Occipital lobe (tissue), 2 donors: ENCODE data around the gene DDX41. TPM values are rescaled to one million over a fixed set of nuclear protein-coding genes. Genes with fewer than 3 reads are reported as not detected.

Experiments used
- DNase-seq: peaks from one replicate; lab custom pipeline; 2025; lab: John Stamatoyannopoulos, UW
- total RNA-seq: library from RNA; depleted of rRNA; stranded (reverse); fragments of >200 nt; gene quantifications from one replicate; pipeline ENCODE4 v1.2.3, GENCODE V29; 2014

The DDX41 gene
- total RNA-seq, 1 donor from 2014 or later = 63.5 TPM

GRCh38 chr5:177513500-177513899, 3.3 kb downstream of the DDX41 start:
- DNase-seq = no peak

DNA sequence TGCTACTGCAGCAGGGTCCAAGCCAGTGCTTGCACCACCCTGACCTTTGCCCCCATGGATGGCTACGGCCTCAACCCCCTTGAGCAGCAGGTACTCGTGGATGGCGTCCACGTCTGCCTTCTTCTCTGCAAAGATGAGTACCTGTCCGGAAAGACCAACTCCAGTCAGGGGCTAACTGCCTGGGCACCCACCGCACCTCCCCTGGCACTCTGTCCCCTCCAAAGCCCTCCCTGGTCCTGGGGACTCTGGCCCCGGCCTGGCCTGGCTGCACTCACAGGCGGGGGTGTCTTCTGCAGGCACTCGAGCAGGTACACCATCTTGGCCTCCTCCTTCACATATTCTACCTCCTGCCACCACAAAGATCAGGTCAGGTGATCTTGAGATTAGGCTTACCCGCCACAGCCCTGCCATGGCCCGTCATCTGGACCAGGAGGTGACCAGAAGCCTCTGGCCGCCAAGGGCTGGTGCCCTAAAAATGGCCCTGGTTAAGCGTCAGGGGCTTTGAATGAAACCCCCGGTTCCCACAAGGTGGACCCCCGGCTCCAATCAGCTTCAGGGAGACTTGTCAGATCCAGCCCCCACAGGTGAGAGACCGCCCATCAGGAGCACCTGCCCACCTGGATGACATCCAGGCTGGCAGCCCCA, 3.9 kb downstream of the DDX41 start:
- no peak for DNase-seq

DNA sequence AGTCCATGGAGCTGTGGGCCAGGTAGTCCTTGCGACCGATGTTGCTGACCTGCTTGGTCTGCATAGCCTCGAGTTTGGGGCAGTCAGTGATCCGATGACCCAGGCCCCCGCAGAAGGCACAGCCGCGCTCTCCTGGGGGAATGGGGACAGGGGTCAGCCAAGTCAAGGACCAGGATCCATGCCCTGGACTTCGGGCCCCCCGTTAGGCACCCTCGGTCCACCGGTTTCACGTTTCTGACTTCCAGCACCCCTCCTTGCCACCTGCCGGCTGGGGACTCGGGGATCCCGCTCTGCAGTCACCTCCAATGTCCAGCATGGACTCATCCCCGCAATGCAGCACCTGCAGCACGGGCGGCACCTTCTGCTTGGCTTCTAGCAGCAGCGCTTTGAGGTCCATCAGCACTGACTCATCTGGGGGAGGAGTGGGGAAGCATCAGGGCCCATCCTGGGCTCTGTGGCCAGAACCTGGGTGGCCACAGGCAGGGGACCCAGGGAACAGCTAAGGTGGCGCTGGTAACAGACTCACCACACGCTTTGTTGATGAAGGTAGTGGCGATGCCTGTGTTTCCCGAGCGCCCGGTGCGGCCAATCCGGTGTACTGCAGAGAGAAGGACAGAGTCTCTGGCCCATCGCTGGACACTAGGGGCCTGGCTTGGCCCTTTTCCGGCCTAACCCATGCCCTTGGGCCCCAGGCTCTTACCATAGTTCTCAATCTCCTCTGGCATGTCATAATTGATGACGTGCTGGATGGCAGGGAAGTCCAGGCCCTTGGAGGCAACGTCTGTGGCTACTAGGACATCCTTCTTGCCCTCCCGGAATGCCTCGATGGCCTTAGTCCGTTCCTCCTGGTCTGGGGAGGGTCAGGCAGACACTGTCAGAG, 4.7 kb downstream of the DDX41 start:
- no peak for DNase-seq

GRCh38 chr5:177511181-177511580, 5.6 kb downstream of the DDX41 start:
- no peak for DNase-seq

GRCh38 chr5:177510567-177511053, 6.2 kb downstream of the DDX41 start:
- DNase-seq = no peak

DNA sequence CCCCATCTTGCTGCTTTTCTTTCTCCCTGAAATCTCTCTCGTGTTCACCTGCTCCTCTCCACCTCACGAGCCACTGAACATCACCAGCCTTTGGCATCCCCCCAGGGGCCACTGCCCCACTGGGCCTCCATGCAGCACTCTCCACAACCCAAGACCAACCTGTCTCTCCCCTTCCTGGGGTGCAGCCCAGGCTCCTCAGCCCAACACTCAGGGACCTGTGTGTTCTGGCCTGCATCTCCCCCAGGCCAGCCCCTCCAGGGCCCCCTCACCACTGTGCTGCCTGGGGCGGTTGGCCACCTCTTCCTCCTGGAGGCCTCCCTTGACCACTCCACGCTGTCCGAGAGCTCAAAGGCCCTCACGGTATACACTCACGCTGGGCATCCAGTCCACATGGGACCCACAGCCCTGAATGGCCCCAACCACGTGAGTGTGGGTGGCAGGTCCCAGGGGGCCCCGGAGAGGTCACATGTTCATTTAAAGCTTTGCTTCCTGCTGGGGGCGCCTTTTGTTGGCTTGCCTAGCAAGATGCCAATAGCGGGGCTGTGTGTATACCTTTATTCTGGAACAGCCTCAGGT, 6.7 kb downstream of the DDX41 start:
- DNase-seq = no peak

DNA sequence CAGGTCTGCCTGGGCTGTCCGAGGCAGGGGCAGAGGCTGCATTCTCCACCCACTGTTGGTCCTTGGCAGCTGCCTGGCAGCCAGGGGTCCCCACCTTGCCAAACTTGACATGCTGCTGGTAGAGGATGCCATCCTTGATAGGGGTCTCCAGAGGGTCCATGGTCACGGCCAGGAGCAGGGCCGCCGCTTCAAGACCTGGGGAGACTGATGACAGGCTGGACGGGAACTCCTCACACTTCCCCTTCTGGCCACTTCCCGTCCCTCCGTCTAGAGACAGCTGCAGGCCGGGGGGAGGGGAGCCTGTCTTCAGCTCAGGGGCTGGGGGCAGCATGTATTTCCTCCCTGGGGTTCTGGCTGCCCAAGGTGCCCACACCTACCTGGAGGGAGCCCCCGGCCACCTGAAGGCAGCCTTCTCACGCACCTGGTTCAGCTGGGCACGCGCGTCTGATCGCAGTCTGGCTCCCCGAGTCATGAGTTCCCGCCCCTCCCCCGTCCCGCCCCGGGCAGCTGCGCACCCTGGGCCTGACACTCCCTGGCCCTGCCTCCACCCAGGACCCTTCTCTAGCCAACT, 7.3 kb downstream of the DDX41 start, which contains the start of gene DOK3:
DOK3 (minus strand) TSS at position 446 of the 571 bp plus-strand sequence; CDS start at position 160, 286 bp downstream.
- no peak for DNase-seq

DNA sequence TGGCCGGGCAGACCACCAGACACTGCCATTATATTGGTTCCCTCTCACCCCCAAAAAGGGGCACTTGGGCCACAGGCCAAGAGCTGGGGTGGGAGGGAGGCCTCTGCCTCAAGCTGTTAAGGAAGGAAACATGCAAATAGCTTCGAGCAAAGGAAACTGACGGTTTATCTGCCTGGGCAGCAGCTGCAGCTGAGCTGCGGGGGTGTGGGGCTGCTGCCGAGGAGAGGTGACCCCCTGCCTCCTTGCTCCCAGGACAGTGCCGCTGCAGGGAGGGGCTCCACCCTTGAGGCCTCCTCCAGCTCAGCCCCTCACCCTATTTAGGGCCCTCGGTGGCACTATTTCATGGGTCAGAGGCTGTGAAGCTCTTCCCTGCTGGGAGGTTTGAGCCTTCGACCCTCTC, 7.9 kb downstream of the DDX41 start:
- DNase-seq = no peak

GRCh38 chr5:177508221-177508611, 8.5 kb downstream of the DDX41 start:
- DNase-seq = no peak

- no peak for DNase-seq
Measured at GRCh38 chr5:177507596-177508220, 9.1 kb downstream of the DDX41 start.

- DNase-seq = no peak
Measured at GRCh38 chr5:177507165-177507564, 9.6 kb downstream of the DDX41 start.

DNA sequence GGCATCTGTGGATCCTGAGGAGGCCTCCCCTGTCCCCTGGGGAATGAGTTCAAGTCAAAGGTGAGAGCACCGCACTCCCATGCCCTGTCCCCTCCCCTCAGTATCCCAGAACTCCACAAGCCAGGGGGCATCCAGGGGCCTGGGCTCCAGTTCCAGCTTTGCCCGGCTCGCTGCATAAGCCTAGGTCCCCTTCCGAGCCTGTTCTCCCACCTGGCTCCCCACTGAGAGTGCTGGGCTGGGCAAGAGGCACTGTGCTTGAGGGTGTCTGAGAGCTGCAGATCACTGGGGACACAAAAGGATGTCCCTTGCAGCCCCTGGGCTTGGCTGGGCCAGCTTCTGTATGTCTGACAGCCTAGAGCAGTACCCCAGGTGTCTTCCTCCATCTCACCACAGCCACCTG, 11.7 kb downstream of the DDX41 start:
- no peak for DNase-seq

GRCh38 chr5:177504086-177505056, 12.4 kb downstream of the DDX41 start:
- DNase-seq = no peak

DNA sequence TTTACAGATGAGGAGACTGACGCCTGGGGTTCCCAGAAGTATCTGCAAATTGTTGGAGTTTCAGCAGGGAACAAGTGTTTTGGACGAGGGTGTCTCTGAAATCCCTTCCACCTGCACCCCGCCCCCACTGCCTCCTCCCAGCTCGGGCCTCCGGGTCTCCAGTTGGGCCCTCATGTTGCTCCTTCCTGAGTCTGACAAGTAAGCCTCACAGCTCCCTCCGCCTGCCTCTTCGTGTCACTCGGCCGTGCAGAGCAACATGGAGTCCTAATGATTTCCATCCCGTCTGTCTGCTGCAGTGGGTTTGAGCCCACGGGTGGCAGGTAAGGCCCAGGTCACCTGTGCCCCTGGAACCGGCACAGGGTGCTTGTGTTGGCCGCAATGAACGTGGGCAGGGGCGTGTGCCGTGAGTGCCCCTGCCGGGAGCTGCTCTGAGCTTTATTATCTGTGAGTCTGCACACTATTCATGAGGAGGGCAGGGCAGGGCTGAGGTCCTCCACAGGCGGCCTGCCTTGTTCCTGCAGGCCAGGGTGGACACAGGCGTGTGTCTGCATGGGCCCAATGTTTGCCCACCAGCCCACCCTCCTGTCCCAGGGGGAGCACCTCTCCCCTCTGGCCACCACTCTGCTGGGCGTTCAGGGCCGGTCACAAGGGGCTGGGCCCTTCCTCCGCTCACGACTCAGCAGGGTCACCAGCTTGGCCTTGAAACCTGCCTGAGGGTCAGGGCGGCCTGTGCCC, 13.2 kb downstream of the DDX41 start:
- DNase-seq = no peak

DNA sequence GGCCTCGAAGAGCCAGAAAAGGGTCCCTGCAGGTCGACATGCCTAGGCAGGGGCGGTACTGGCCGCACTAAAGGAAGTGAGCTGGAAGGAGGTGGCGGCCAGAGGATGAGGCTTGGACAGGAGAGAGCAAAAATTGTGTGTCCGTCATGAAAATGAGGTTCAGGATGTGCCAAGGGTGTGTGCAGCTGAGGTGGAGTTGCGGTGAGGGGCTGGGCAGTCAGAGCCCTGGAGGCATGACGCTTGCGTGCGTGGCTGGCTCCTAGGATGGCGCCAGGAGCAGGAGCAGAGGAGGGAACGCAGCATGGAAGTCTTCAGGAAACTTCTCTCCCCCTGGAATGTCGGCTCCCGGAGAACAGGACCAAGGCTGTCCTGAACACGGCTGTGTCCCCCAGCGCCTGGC, 13.9 kb downstream of the DDX41 start:
- DNase-seq = no peak

- DNase-seq = no peak
Measured at GRCh38 chr5:177501874-177502678, 14.7 kb downstream of the DDX41 start.

GRCh38 chr5:177500685-177501522, 15.9 kb downstream of the DDX41 start:
- peak; percentile 83 for DNase-seq

DNA sequence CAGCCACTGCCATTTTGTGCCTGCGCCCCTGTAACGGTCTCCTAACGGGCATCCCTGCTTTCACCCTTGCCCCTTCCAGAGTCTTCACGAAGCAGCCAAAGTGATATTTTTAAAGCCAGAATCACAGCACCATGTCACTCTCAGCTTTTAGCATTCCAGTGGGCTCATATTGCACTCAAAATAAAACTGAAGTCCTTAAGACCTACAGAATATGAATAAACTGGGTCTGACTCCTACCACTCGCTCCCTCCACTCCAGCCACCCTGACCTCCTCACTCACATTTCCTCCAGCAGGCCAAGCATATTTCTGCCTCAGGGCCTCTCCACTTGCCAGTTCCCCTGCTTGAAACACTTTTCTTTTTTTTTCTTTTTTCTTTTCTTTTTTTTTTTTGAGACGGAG, 16.9 kb downstream of the DDX41 start:
- DNase-seq = no peak
